Thyroid gland (tissue), 4 donors: ENCODE measurements around the gene ASIP.

ENCODE experiments used
- POLR2A ChIP-seq, 2 donors: fragments of 450-650 bp; IDR thresholded peaks; one replicate each; pipeline ENCODE4 v1.6.1; 2017; ENCODE audit warnings: antibody characterized with exemption in 2 of 2, mild to moderate bottlenecking in 2 of 2, moderate library complexity in 1 of 2
- TF ChIP-seq, protein P1 (sequence below), 6 experiments: fragments of 200-600 bp in 3 of 6; fragments of 450-650 bp in 3 of 6; sonication (generic) in 3 of 6; IDR thresholded peaks; one replicate each; pipeline ENCODE4 v1.5.1; 2016 to 2019; ENCODE audit warnings: antibody characterized with exemption in 6 of 6, mild to moderate bottlenecking in 2 of 6, inconsistent platforms in 1 of 6, moderate library complexity in 1 of 6

DNA sequence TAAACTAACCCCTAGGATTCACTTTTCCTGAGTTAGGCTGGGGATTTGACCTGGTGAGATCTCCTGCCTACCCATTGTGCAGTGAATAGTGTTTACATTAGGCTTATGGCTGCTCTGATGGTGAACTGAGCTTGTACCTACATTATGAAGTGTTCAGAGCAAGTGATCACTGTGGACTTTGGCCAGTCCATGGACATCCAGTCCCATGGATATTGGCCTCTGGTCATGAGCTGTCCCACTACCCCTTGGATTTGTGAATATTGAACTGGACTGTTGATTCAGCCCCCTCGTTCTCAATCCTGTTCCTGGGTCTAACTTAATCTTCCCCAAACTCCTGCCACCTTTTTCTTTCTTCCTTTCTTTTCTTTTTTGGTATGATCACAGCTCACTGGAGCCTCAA is 13.8 kb downstream of the ASIP start:
- TF ChIP-seq, protein P1, sequence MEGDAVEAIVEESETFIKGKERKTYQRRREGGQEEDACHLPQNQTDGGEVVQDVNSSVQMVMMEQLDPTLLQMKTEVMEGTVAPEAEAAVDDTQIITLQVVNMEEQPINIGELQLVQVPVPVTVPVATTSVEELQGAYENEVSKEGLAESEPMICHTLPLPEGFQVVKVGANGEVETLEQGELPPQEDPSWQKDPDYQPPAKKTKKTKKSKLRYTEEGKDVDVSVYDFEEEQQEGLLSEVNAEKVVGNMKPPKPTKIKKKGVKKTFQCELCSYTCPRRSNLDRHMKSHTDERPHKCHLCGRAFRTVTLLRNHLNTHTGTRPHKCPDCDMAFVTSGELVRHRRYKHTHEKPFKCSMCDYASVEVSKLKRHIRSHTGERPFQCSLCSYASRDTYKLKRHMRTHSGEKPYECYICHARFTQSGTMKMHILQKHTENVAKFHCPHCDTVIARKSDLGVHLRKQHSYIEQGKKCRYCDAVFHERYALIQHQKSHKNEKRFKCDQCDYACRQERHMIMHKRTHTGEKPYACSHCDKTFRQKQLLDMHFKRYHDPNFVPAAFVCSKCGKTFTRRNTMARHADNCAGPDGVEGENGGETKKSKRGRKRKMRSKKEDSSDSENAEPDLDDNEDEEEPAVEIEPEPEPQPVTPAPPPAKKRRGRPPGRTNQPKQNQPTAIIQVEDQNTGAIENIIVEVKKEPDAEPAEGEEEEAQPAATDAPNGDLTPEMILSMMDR (IDR thresholded peaks at IDR 0.05), result no peak
- TF ChIP-seq POLR2A (IDR thresholded peaks at IDR 0.05), result no peak
